IPS DF 6.9 (cell line): Measurements from ENCODE around the gene MYO1G.
A peak's percentile ranks its signal among the peaks of the same experiment; 100 is the strongest.

Experiments used
- DNase-seq: peaks from one replicate; pipeline ENCODE4 v3.0.0-alpha.2; 2013; ENCODE audit warnings: low read depth, low spot score
- H3K27ac ChIP-seq: one replicate; pipeline ENCODE4 v1.5.1; 2013; ENCODE audit warnings: low read length, control low read depth
- H3K27me3 ChIP-seq: 2 replicates; pipeline ENCODE4 v1.6.1; 2013; ENCODE audit warnings: mild to moderate bottlenecking, low read length; ENCODE audit not compliant: control insufficient read depth, insufficient read depth
- H3K36me3 ChIP-seq: 2 replicates; pipeline ENCODE4 v1.6.1; 2013; ENCODE audit warnings: low read length; ENCODE audit not compliant: control insufficient read depth, insufficient read depth
- H3K4me1 ChIP-seq: 2 replicates; pipeline ENCODE4 v1.6.1; 2013; ENCODE audit warnings: low read length; ENCODE audit not compliant: control insufficient read depth, insufficient read depth
- H3K4me3 ChIP-seq: 2 replicates; pipeline ENCODE4 v1.5.1; 2013; ENCODE audit warnings: mild to moderate bottlenecking, low read length
- H3K9me3 ChIP-seq: 2 replicates; pipeline ENCODE4 v1.6.1; 2013; ENCODE audit warnings: low read length, inconsistent platforms; ENCODE audit not compliant: control insufficient read depth, insufficient read depth
- WGBS: extraction: QIAGEN DNeasy Blood & Tissue Kit; methylation state at CpG from one replicate; pipeline ENCODE4 v1.1.7; 2013; ENCODE audit warnings: mixed read lengths, missing lambda C conversion rate; ENCODE audit not compliant: insufficient read length, insufficient coverage; 5-methylcytosine and 5-hydroxymethylcytosine counted together

Gene MYO1G

DNA sequence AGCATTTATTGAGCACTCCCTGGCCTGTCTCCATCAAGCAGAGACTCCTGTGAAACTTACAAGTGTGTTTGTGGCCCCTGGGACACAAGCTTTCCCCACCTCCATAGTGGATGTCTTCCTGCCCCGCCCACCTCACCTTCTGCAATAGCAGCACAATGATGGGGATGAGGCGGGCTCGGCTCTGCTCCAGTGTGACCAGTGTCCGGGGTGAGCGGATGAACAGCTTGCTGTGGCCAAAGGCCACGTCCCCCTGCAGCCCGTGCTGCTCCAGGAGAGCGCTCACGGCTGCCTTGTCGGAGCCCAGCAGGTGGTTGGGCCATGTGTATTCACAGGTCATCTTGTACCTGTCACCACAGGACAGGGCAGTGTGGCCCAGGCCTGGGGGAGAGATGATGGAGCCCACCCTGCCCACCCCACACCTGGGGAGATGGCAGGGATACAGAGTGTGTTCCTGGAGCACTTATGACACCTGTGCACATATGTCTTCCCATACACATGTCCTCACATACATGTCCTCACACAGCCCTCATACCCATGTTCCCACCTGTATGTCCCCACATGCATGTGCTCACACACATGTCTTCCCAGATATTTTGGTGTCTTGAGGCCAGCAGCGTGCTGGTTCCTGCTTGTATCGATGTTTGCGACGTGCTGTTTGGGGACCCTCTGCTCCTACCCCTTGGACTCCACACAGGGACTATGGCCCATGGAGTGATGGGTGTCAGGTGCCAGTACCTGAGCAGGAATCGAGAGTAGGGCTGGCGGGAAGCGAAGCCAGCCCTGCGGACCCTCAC, 12.7 kb downstream of the MYO1G start:
- Histone ChIP-seq H3K4me3 (no peak overlapping the region), H3K27ac (no peak overlapping the region), H3K9me3 (no peaks in the 10 kb centered on the region), H3K27me3 (peaks cover 10% of the 10 kb centered on the region; the same call in 1 of the 2 replicates), H3K4me1 (peaks cover 4% of the 10 kb centered on the region; the same call in 1 of the 2 replicates), H3K36me3 (no peaks in the 10 kb centered on the region)
- DNase-seq: no peak
- no CpG with 5 or more reads among the region's 18 CpGs for WGBS

DNA sequence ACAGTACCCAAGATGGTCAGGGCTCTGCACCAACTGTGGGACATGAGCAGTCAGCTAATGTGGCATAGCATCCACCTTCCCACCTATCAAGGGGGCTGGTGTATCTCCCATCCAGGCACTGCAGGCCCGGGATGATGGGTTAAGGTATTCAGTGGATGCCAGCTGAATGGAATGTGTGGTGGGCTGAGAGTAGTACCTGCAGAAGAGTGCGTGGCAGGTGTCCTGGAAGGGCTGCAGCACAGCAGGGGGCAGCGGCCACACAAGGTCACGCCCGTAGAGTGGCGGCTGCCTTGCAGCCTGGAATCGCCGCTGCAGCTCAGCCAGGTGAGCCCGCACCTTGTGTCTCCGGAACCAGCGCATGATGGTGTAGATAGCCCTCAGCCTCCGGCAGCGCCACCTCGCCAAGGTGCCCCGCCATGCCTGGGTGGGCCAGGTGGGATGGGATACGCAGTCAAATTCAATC, 13.3 kb downstream of the MYO1G start:
- no peak overlapping the region for H3K4me3 ChIP-seq
- H3K36me3 ChIP-seq: no peaks in the 10 kb centered on the region
- no peaks in the 10 kb centered on the region for H3K9me3 ChIP-seq
- no CpG with 5 or more reads among the region's 16 CpGs for WGBS
- no peak for DNase-seq
- H3K27ac ChIP-seq: no peak overlapping the region
- peaks cover 4% of the 10 kb centered on the region; the same call in 1 of the 2 replicates for H3K4me1 ChIP-seq
- peaks cover 10% of the 10 kb centered on the region; the same call in 1 of the 2 replicates for H3K27me3 ChIP-seq

DNA sequence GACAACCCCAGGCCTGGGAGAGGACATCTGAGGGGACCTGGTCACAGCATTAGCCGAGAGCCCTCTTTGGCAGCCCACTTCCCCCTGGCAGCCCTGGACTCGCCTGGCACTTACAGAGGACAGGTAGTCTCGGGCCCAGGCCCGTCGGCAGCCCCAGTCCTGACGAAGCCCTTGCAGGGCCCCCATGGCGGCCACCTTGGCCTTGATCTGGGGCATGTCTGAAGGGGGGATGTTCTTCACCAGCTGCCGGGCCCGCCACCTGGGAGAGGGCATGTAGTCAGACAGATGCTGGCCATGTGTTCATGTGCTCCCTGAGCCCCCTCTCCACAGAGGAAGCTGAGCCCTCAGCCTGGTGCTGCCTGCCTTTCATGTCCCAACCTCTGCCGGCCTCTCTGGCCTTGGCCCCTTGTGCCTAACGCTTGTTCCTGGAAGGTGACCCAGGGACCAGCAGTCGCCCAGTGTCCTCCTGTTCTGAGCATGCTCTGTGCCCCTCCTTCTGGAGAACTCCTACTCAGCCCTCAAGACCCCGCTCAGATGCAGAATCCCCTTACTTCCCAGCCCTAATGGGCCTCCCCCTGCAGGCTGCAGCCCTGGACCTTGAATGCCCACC, 13.9 kb downstream of the MYO1G start:
- no peak for DNase-seq
- WGBS: no CpG with 5 or more reads among the region's 13 CpGs
- Histone ChIP-seq H3K36me3 (no peaks in the 10 kb centered on the region), H3K27ac (no peak overlapping the region), H3K4me3 (no peak overlapping the region), H3K4me1 (peaks cover 4% of the 10 kb centered on the region; the same call in 1 of the 2 replicates), H3K27me3 (peaks cover 10% of the 10 kb centered on the region; the same call in 1 of the 2 replicates), H3K9me3 (no peaks in the 10 kb centered on the region)

GRCh38 chr7:44964384-44964830, 14.4 kb downstream of the MYO1G start:
- Histone ChIP-seq H3K9me3 (no peaks in the 10 kb centered on the region), H3K36me3 (no peaks in the 10 kb centered on the region), H3K27ac (no peak overlapping the region), H3K4me1 (peaks cover 4% of the 10 kb centered on the region; the same call in 1 of the 2 replicates), H3K4me3 (no peak overlapping the region), H3K27me3 (peaks cover 10% of the 10 kb centered on the region; the same call in 1 of the 2 replicates)
- no peak for DNase-seq
- no CpG with 5 or more reads among the region's 7 CpGs for WGBS

DNA sequence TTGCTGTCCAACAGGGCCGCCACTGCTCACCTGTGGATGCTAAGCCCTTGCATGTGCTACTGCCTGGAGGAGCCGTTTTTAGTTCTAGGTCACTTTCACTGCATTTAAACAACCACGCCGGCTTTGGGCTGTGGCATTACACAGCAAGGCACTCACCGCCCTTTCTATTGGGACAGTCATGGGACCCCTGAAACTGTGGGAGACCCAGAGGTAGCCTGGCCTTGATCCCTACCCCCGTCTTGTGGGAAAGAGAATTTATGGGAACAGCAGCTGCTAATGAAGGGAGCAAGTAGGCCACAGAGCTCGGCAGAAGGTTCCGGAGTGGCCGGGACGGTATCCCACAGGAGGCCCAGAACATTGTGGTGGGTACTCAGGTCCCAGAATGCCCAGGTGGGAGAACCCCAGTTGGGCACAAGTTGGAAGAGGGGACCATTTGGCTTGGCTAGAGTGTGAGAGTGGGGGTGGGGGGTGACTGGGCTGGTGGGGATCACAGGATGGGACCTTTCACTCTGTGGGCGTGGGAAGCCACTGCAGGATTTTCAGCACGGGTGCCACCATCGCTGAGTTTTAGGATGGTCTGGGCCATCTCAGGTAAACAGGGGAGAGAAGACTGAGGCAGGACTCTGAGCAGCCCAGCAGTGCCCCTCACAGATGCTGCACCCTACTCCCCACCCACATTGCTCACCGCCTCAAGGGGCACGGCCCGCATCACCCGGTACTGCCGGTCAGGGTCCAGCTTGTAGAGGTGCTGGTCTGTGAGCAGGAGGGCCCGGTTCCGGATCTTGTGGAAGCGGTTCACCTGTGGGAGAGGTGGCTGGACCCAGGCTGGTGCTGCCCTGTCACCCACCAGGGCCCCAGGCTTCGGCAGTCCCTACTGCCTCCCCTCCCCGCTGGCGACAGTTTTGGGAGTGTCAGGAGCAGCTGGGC, 15.2 kb downstream of the MYO1G start:
- WGBS: no CpG with 5 or more reads among the region's 24 CpGs
- no peak overlapping the region for H3K4me3 ChIP-seq
- no peaks in the 10 kb centered on the region for H3K9me3 ChIP-seq
- H3K4me1 ChIP-seq: peaks cover 4% of the 10 kb centered on the region; the same call in 1 of the 2 replicates
- H3K27me3 ChIP-seq: peaks cover 10% of the 10 kb centered on the region; the same call in 1 of the 2 replicates
- no peak for DNase-seq
- no peaks in the 10 kb centered on the region for H3K36me3 ChIP-seq
- no peak overlapping the region for H3K27ac ChIP-seq

DNA sequence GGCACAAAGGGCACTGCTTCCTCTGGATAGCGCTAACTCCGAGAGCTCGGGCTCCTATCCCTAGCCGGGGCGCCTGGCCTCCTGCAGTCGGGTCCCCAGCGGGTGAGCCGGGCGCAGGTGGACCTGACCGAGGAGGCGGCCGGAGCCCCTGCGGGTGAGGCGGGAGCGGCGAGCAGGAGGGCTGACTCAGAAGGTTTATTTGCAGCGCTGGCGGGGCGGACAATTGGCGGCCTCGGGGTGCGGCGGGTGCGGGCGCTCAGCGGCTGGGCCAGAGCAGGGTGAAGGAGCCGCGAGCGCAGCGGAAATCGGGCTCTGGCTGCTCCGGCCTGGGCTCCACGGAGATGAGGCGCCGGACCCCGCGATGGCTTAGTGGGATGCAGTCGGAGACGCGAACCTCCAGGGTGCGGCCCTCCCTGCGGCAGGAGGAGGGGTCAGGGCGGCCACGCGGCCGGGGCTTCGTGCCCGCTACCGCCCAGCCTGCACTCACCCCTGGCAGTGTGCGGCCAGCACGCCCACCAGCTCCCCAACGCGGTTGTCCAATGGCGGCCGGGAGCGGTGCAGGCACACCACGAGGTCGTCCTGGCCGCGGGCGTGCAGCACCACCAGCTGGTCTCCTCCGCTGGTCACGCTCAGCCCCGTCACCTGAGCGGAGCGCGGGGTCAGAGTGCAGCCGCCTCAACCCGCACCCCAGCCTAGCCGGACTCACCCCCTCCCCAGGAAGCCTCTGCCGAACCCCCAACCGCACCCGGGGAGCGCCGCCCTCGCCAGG, 16.1 kb downstream of the MYO1G start:
- Histone ChIP-seq H3K4me1 (peaks cover 4% of the 10 kb centered on the region; the same call in 1 of the 2 replicates), H3K4me3 (peak overlapping the region; percentile 23; the same call in 1 of the 2 replicates), H3K9me3 (no peaks in the 10 kb centered on the region), H3K36me3 (no peaks in the 10 kb centered on the region), H3K27me3 (peaks cover 10% of the 10 kb centered on the region; the same call in 1 of the 2 replicates), H3K27ac (no peak overlapping the region)
- DNase-seq: no peak
- WGBS: no CpG with 5 or more reads among the region's 76 CpGs

- DNase-seq: no peak
- peaks cover 4% of the 10 kb centered on the region; the same call in 1 of the 2 replicates for H3K4me1 ChIP-seq
- peaks cover 10% of the 10 kb centered on the region; the same call in 1 of the 2 replicates for H3K27me3 ChIP-seq
- H3K36me3 ChIP-seq: no peaks in the 10 kb centered on the region
- no peak overlapping the region for H3K27ac ChIP-seq
- WGBS: no CpG with 5 or more reads among the region's 16 CpGs
- peak overlapping the region; percentile 23; the same call in 1 of the 2 replicates for H3K4me3 ChIP-seq
- H3K9me3 ChIP-seq: no peaks in the 10 kb centered on the region
These were observed 16.9 kb downstream of the MYO1G start for GRCh38 chr7:44961844-44962482.

GRCh38 chr7:44960011-44960580, 18.7 kb downstream of the MYO1G start:
- no CpG with 5 or more reads among the region's 4 CpGs for WGBS
- Histone ChIP-seq H3K9me3 (no peaks in the 10 kb centered on the region), H3K4me1 (peaks cover 4% of the 10 kb centered on the region; the same call in 1 of the 2 replicates), H3K27ac (no peak overlapping the region), H3K4me3 (no peak overlapping the region), H3K36me3 (no peaks in the 10 kb centered on the region), H3K27me3 (peaks cover 10% of the 10 kb centered on the region; the same call in 1 of the 2 replicates)
- no peak for DNase-seq
